MM.1S (cell line): Measurements from ENCODE around the gene ECE1.

ENCODE experiments used
- CTCF ChIP-seq: fragments of 300-600 bp; sonication (generic); IDR thresholded peaks from 2 replicates; pipeline ENCODE4 v1.5.1; 2016; ENCODE audit warnings: antibody characterized with exemption, low read length, mixed read lengths
- EZH2 ChIP-seq: fragments of 300-600 bp; sonication (generic); optimal IDR thresholded peaks from 2 replicates; pipeline ENCODE3; 2017; ENCODE audit warnings: low read depth, mild to moderate bottlenecking, antibody characterized with exemption, low read length, mixed read lengths
- EZH2phosphoT487 ChIP-seq: fragments of 300-600 bp; sonication (generic); IDR thresholded peaks from 2 replicates; pipeline ENCODE4 v1.6.1; 2018; ENCODE audit warnings: antibody characterized with exemption, low read length

- TF ChIP-seq EZH2phosphoT487 (no peak), CTCF (no peak), EZH2 (no peak)
Observed at GRCh38 chr1:21292503-21292983, 2.3 kb upstream of the ECE1 start.
